GM18505 (cell line): ENCODE measurements around the gene ZFPM1.

Source experiments
- ATAC-seq: cut with Tn5 transposase; IDR thresholded peaks from one replicate; pipeline ENCODE4 v1.9.1; 2021; ENCODE audit not compliant: unreplicated experiment
- POLR2A ChIP-seq: IDR thresholded peaks from 4 replicates; pipeline ENCODE4 v1.6.1; 2011; ENCODE audit warnings: borderline replicate concordance; ENCODE audit not compliant: insufficient read depth, insufficient read length; ENCODE audit errors: extremely low read depth

The ZFPM1 gene

DNA sequence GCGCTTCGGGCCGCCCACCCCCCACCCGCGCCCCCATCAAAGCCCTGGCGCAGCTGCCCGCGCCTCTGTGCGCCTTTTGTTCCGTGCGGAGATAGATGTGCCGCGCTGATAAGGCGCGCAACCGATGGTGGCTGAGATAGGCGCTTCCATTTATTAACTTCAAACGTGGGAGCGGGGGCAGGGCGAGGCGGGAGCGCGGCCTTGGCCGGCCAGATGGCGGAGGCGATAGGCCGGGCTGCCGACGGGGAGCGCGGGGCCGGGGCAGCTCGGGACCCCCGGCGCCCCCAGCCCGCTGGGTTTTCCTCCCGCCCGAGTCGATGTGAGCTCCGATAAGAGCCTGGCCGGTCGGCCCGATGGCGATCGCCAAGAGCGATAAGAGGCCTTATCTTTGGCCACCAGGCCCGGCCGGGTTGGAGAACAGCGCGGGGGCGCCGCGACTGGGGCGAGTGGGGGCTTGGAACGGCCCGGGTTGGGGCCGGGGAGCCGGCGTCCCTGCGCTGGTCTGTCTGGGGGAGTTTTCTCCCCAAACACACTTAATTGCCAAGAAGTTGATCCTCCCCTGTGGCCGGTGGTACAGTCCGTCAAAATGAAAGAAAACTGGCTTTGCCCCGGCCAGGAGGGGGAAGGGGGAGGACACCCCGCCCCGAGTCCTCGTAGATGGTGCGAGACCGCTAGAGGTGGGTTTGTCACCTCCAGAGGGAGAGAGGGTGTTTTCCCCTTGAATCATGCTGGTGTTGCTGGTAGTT lies 2.7 kb downstream of the ZFPM1 start:
- peak; percentile 21 for ATAC-seq

DNA sequence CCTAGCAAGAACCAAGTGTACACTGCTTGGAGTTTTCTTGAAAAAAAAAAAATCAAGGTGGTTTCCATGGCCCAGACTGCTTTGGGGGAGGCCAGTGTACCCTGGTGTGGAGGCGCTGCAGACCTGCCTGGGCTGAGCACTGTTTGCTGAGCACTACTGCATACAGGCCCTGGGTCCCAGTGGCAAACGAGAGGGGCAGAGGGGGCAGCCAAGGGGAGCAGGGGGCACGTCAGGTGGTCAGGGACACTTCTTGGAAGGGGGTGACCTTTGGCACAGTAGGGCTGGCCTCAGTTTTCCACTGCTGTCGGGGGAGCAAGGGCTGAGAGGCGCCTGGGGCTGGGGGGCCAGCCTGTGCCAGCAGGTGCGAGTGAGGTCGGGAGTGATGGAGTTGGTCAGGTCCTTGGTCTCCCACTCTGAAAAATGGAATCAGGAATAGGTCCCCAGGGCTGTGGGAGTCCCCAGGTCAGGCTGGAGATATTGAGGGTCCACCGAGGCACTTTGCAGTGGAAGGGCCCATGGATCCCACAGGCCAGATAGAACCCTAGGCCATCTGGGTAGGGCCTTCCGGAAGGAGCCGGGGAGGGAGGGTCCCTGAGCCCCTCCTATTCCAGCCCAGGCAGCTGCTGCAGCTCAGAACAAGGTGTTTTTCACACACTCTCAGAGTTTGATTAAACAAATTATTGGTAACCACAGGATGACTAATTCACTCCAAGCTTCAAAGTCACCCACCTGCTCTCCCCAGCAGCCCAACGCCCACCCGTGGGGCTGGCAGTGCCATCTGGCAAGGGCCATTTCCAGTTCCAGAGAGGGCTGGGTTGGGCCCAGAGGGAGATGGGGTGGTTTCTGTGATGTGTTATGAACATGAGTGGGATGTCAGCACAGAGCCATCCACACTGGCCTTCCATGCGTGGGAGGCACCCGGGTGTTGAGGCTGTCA lies 3.5 kb downstream of the ZFPM1 start:
- ATAC-seq: no peak
- TF ChIP-seq POLR2A: no peak

More for the DNA sequence above, 2.7 kb downstream of the ZFPM1 start:
- TF ChIP-seq POLR2A: peak; percentile 15

DNA sequence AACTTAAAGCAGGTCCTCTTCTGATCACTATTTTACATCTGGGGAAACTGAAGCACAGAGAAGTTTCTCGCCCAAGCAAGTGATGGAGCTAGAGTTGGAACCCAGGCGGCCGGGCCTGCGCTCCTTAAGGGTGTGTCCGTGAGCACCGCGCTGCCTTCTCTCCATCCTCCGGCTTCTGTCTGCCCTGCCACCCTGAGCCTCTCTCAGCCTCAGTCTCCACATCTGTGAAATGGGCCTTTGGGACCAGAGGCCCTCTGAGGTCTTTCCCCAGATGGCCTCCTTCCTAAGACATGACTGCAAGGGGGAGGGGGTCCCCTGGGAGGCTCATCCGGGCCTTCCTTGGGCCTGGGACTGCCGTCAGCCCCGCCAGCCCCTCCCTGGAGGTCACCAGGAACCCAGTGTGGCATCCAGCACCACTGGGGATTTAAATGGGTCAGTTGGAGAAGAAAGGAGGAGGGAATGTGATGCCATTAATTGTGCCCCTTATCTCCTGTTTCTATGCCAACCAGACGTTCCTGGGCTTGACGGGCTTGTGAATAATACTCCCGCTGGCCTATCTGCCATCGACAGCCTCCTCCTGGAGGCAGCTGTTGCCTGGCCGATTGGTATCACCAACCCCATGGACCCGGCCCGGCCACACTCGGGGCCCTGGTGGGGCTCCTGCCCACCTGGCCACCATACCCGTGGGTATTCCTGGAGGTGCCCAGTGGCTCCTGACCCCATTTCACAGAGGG lies 5.1 kb downstream of the ZFPM1 start:
- ATAC-seq: no peak
- TF ChIP-seq POLR2A: no peak

DNA sequence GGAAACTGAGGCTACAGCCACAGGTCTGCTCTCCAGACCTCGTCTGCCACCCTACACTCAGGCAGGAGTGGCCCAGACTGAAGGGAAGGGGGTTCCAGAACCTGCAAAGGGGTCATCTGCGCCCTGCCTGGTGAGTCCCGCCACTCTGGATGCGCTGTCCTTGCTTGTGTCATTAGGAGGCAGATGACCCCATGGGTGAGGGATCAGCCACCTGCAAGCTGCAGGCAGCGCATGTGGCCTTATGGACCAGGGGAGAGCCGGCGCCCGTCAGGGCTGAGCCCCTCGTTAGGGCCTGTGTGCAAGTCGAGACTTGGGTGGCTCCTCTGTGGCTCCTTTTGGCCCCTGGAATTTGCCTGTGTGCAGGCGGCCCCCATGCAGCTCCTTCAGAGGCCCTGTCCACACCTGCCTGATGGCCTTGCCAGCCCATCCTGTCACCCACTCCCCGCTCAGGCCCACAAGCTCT lies 5.7 kb downstream of the ZFPM1 start:
- ATAC-seq: no peak
- no peak for TF ChIP-seq POLR2A

GRCh38 chr16:88459366-88460073 lies 6.4 kb downstream of the ZFPM1 start:
- TF ChIP-seq POLR2A: no peak

DNA sequence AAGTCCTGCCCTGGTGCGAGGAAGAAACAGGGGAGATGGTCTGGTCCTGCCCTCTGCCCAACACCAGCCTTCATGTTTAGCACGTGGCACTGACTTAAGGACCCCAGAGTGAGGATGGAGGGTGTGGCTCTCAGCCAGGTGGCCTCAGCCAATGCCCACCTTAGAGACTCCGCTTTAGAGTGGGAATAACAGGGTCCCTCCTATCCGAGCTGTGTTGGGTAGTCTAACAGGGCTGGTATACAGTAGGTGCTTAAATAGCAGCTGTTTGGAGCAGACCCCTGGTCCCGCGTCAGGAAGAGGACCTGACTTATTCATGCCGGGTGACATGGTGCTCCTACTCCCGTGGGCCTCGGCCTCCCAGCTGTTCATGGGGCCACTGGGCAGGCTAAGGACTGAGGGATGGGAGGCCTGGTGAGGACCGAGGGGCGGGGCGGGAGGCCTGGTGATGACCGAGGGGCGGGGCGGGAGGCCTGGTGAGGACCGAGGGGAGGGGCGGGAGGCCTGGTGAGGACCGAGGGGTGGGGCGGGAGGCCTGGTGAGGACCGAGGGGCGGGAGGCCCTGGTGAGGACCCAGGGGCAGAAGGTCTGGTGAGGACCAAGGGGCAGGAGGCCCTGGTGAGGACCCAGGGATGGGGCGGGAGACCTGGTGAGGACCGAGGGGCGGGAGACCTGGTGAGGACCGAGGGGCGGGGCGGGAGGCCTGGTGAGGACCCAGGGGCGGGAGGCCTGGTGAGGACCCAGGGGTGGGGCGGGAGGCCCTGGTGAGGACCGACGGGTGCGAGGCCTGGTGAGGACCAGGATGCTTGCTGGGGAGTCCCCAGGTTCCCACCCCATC lies 7.6 kb downstream of the ZFPM1 start:
- no peak for TF ChIP-seq POLR2A
- ATAC-seq: no peak

More at GRCh38 chr16:88459366-88460073, 6.4 kb downstream of the ZFPM1 start:
- no peak for ATAC-seq

- ATAC-seq: no peak
- TF ChIP-seq POLR2A: no peak
These were observed 8.5 kb downstream of the ZFPM1 start for GRCh38 chr16:88461331-88462269.

DNA sequence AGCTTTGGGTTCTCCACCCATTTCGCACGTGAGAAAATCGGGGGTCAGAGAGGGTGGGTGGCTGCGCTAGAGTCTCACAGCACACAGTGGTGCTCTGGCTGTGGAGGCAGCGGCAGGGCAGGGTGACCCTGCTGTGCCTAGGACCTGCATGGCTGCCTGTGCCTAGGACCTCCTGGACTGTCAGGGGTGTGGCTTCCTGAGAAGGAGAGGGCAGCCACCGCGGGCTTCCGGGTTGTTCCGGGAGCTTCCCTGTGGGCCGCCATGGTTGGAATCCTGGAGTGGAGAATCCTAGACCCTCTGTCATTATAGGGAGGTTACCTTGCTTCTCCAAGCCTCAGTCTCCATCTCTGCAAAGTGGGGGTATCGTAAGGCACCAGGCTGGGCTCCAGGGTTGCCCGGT lies 9.3 kb downstream of the ZFPM1 start:
- no peak for ATAC-seq
- no peak for TF ChIP-seq POLR2A

DNA sequence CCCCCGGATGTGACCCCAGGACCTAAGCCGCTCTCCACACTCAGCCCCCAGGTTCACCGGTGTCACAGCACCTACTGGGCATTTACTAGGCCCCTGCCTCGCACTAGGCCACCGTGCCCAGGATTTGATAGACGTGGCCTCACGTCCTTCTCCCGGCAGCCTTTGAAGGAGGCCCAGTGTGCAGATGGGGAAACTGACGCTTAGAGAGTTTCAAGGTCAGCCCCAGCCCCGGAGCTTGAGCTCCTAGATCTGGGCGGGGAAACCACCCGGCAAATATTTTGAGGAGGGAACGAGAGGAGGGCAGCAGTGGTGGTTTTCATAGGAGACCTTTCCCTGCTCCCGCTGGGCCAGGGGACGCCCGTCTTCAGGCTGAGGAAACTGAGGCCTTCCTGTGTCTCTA lies 10.3 kb downstream of the ZFPM1 start:
- no peak for TF ChIP-seq POLR2A

DNA sequence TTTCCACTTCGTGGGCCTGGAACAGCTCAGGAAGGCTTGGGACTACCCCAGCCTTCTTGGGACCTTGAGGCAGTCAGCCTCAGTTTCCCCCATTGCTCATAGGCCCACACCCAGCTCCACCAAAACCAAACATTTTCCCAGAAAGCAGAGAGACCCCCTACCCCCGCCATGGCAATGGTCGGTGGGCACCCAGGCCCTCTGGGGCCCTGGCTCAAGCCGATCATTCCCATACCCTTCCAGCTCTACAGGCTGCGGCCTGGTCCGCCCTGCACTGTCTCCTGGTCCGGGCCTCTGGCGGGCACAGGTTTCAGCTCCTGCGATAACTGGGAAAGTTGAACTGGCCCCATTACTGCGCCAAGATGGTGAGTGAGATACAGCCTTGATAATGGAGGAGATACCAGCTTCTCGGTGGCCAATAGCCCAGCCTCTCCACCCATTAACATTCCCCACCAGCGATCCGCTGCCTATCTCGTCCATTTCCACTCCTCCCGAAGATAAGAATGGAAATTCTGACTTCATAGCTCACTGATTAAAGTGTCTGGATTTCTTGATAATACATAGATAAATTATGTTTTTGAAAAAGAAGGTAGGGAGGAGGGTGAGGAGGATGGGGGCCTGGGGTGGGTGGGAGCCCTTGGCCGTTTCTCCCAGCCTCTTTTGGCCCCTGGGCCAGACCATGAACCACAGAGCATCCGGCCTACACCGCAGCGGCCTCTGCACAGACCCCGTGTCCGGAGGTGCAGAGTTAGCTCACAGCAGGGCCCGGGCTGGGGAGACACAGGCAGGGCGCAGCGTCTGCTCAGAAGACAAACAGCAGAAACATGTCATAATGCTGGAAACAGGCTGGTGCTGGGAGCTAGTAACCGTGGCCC lies 11.6 kb downstream of the ZFPM1 start:
- TF ChIP-seq POLR2A: no peak
- ATAC-seq: no peak

More for the DNA sequence above, 10.3 kb downstream of the ZFPM1 start:
- ATAC-seq: no peak
